CD4-positive, alpha-beta T cell treated with Interleukin-10 for 1 hour (primary cell): ENCODE data around the gene PCBD1.

ENCODE experiments used
- DNase-seq: peaks from one replicate; pipeline ENCODE4 v3.0.0-alpha.2; 2020

Gene PCBD1

GRCh38 chr10:70917226-70917625 is 28.9 kb upstream of the PCBD1 start:
- no peak for DNase-seq

GRCh38 chr10:70916241-70916640 is 27.9 kb upstream of the PCBD1 start:
- no peak for DNase-seq

GRCh38 chr10:70915806-70916205 is 27.4 kb upstream of the PCBD1 start:
- no peak for DNase-seq

- no peak for DNase-seq
Measured at GRCh38 chr10:70915206-70915605, 26.8 kb upstream of the PCBD1 start.

- DNase-seq = no peak
Measured at GRCh38 chr10:70914316-70914864, 26.0 kb upstream of the PCBD1 start.

GRCh38 chr10:70913893-70914240 is 25.5 kb upstream of the PCBD1 start:
- no peak for DNase-seq

GRCh38 chr10:70913191-70913892 is 25.0 kb upstream of the PCBD1 start:
- DNase-seq = no peak

GRCh38 chr10:70912556-70912955 is 24.2 kb upstream of the PCBD1 start:
- no peak for DNase-seq

GRCh38 chr10:70911386-70911785 is 23.0 kb upstream of the PCBD1 start:
- no peak for DNase-seq

- DNase-seq = no peak
Measured at GRCh38 chr10:70910486-70911341, 22.3 kb upstream of the PCBD1 start.

GRCh38 chr10:70909326-70909935 is 21.1 kb upstream of the PCBD1 start:
- DNase-seq = no peak

GRCh38 chr10:70908406-70909296 is 20.3 kb upstream of the PCBD1 start:
- DNase-seq = no peak

- no peak for DNase-seq
Measured at GRCh38 chr10:70907637-70908405, 19.5 kb upstream of the PCBD1 start.

GRCh38 chr10:70906953-70907636 is 18.7 kb upstream of the PCBD1 start:
- DNase-seq = no peak

- no peak for DNase-seq
Measured at GRCh38 chr10:70906031-70906783, 17.8 kb upstream of the PCBD1 start.

GRCh38 chr10:70905071-70906021 is 17.0 kb upstream of the PCBD1 start:
- no peak for DNase-seq

- peak; percentile 23 for DNase-seq
Measured at GRCh38 chr10:70903262-70903921, 15.0 kb upstream of the PCBD1 start.

- no peak for DNase-seq
Measured at GRCh38 chr10:70902661-70903261, 14.4 kb upstream of the PCBD1 start.
